DLD1 (cell line): ENCODE results near the gene RBM39.
"Not testable (repeated sequence)": the region's sequence is repeated elsewhere in the genome, so short reads cannot be mapped to it uniquely, and the experiment has no call there.

Source experiments
- in situ Hi-C: cut with HindIII; loops from 2 replicates; pipeline ENCODE4 v1.10.0; 2017; ENCODE audit warnings: low sequenced_read_pairs

RBM39 gene

DNA sequence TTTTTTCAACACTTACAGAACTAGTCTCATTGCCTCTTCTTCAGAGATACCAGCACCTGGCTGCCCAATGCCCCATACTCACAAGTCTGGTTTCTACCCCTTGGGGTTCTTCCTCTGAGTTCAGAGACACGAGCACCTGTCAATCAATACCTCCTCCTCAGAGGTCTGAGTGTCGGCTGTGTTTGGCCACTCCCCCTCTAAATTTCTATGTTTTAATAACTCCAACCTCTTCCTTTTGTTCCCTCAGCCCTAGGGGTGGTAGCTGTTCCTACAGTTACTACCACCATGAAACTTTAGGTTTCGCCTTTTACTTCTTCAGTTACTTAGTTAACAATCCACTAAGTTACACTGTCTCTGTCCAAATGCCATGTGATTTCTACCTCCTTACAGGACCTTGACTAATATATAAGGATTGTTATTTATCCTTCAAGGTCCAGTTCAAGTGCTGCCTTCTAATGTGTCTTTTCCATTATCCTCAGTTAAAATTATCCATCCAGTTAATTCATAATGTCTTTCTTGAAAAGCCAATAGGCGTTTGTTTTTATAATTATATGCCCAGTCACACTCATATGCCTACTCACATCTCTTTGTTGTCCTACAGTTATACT is 15.1 kb upstream of the RBM39 start:
- in situ Hi-C loops: no loop called here

DNA sequence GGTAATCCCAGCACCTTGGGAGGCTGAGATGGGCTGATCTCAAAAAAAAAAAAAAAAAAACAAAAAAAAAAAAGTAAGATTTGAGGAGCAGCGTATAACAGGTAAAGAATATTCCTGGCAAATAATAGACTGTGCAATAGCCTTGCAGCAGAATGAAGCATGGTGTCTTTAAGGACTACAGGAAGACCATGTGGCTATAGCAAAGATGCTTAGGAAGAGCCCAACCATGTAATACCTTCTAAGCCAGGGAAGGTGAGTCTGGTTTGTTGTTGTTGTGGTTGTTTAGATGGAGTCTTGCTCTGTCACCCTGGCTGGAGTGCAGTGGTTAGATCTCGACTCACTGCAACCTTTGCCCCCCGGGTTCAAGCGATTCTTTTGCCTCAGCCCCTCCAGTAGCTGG is 14.3 kb upstream of the RBM39 start:
- in situ Hi-C loops: no loop called here

DNA sequence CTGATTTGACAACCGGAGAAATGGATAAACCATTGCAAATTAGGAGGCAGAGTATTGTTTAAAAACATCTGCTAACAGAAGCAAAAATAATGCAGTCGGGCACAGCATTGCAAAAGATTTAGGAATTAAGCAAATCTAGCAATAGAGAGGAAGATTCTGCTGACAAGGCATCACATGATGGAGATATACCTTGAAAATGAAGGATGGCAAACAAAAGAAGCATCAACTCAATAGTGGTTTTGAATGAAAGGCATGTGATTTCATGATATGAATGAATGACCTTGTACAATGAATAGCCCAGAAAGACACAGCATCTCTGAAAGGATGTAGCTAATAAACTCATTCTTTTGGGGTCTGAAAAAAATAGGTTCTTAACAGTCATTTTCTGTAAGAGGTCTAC is 8.6 kb upstream of the RBM39 start:
- in situ Hi-C loops: no loop called here

DNA sequence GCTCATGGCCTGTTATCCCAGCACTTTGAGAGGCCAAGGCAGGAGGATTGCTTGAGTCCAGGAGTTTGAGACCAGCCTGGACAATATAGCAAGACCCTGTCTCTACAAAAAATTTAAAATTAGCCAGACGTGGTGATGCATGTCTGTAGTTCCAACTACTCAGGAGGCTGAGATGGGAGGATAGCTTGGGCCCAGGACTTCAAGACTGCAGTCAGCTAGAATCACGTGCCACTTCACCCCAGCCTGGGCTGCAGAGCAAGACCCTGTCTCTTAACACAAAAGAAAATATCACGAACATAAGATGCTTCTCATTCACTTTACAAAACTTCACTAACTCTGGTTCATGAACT is 2.4 kb upstream of the RBM39 start:
- in situ Hi-C loops: not testable (repeated sequence)

DNA sequence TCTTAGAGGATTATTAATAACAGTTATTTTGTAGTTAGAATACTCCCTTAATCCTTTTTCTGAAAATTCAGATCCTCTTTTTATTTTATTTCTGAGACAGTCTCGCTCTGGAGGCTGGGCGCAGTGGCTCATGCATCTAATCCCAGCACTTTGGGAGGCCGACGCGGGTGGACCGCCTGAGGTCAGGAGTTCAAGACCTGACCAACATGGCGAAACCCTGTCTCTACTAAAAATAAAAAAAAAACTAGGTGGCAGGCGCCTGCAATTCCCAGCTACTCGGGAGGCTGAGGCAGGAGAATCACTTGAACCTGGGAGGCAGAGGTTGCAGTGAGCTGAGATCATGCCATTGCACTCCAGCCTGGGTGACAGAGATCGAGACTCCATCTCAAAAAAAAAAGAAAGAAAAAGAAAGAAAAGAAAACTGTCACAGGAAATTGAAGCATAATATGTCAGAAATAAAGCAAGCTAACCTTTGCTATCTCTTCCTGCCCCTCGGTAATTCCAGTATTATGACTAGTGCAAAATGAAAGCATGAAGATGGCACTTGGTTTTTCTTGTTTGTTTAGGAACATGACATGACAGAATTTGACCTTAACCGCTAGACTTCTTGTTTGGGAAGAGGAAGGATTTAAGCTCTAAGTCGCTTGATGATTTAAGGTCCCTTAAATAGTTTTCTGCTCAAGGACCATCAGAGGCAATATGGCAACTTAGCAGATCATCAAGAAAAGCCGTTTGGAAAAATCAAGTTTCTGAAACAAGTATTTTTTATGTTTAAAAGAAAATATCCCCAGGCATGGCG is 1.8 kb upstream of the RBM39 start:
- in situ Hi-C loops: no loop called here

DNA sequence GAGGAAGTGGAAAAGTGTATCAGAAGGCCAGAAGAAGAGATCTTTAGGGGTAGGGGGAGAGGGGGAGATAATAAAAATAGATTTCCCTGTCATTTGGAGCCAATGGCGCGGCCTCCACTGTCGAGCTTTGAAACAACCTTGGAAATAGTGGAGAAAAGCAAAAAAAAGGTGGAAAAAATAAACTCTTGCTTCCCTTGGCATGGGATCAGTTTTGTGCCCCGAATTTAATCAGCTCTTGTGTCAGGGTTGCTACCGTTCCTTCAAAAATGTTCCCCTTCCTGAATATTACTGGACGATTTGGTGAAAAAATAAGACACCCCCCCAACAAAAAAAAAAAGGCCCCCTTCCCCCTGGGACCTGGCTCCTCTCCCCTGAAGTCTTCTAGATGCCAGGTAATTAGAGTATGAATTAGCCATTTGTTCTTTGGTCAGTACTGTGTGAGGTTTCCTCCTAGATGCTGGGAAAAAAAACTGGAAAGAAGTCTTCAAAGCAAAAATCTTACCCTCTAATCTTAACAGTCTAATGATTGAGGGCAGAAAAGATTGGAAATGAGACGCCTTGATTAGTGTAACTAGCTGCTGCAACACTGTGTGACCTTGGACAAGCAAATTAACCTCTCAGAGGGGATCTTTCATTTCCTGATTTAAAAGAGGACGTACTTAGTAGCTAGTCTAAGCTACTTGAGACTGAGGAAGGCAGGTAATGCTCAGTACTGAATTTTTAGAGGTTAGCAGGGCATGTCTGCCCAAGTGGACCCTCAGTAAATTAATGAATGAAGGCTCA is 872 bp upstream of the RBM39 start:
- in situ Hi-C loops: no loop called here

DNA sequence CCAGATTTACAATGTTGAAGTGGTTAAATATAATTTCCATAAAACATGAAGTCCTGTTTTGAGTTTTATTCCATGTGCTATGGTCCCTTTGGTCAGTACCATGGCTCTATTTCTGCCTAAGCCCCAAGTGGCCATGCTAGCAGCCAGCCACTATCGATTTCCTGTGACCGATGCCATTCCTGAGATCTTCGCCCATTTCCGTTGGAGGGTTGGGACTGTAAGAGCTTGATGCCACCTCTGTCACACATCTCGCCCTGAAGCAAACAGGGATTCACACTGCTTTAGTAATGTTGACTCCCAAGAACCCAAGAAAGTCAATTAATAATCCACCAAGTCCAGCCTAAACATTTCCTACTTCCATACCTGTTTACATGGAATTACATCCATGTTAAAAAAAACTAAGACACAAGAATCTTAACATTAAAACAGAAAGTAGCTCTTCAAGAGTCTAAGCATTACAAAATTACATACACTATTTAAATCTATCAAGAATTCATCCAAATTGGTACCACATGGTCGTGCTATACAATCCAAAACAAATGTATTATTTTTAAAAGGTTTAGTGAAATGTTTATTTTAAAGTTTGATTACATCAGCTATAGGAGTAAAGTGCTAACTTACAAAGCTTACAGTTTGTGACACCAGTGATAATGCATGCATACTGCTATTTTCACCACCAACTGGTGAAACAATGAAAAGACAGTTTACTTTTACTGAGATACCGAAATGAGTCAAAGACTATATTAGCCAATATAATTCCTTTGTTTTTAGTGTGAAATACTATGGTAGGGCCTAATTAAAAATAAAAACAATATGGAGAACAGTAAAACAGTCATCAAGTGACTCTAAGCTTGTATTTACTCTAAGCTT is 2.5 kb downstream of the RBM39 start:
- in situ Hi-C loops: no loop called here

DNA sequence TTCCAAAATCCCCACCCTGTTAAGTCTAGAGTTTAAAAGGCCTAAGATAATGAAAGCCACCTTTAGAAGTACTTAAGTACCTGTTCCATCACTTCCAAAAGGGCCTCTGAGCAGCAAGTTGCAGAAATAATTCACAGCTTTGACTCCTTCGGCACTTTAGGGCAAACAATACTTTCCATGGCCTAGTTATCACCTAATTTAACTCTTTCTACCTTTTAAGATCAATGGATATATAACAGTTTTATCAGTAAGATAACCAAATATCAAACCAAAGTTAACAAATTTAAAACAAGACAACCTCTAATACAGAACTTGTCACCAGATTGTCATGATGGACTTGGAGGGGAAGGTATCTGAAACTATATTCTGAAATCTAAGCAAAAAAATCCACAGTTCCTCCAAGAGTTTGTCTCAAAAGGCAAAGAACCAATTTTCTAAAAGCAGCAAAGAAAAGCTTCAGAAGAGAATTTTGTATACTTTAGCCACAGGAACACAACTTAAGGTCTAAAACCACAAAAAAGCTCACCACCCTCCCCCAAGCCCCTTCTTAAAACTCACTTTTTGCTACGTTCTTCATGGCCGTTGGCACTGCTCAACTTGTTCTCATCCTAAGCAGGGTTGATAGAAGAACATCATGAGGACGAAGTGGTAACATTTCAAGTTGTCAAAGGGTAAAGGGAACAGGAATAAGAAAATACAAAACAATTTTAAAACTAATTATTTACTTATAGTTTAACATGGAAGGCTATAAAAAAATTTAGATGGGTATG is 3.5 kb downstream of the RBM39 start:
- in situ Hi-C loops: no loop called here

DNA sequence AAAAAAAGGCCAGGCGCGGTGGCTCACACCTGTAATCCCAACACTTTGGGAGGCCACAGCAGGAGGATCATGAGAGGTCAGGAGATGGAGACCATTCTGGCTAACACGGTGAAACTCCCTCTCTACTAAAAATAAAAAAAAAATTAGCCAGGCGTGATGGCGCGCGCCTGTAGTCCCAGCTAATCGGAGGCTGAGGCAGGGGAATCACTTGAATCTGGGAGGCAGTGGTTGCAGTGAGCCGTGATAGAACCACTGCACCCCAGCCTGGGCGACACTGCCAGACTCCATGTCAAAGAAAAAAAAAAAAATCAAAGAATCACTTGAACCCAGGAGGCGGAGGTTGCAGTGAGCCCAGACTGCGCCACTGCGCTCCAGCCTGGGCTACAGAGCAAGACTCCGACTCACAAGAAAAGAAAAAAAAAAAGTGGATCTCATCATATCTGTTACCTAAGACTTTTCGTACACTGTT is 4.2 kb downstream of the RBM39 start:
- in situ Hi-C loops: no loop called here

DNA sequence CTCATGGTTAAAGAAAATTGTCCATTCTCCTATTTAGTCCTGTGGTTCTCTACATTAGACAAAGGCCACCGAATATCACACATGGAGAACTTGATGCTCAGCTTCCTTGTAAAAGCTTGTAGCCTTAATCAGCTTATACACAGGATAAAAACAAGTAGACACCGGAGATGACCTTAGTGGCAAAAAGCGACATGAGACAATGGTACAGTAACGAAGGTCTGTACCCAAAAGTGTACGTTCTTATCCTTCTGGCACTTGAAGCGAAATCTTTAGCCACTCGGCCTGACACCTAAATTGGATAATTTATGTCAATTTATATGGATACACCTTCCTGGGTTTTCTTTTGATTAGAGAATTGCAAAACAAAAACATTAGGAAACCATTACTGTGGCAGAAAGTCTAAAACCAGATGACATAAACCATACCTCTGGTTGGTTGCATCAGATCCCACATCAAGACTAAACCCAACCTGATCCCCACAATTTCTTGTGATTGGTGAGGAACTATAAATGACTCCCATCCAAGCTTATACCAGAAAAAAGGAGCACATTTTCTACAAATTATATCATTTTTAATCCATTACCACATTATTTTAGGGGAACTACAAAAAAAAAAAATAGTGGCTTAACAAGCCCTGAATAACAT is 6.1 kb downstream of the RBM39 start:
- in situ Hi-C loops: no loop called here

DNA sequence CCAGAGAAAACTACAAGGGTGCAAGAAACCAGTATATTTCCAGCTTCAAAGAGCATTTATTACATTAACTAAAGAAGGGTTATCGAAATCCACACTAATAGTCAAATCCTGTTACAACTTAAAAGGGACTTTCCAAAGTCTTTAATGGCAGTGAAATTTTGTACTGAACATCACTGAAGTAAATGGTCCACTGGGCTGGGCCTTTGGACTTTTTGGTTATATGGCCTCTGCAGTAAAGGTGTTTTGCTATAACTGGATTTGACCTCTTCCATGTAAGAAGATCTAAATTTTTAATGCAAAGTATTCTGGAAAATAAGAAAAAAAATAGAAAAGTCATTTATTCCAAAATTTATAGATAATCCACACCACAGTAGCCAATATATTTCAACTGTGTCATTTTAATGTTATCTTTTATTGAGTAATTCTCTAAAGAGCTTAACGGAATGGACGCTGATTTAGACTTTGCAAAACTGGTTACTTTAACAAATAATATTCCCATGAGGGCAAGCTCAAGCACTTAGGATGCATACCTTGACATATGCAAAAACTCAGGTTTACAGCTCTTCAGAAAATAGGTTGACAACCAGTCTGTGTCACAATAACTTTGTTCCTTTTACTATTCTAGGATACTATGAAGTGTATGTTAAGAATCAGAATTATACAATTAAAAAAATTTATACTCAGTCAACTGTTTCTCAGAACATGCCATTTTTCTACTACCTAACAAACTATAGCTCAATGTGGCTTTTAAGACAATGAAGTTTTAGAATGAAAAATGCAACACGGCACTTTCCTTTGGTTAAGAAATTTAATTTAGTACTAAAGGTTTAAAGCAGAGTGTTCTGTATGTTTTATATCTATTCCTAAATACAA is 7.0 kb downstream of the RBM39 start:
- in situ Hi-C loops: no loop called here

DNA sequence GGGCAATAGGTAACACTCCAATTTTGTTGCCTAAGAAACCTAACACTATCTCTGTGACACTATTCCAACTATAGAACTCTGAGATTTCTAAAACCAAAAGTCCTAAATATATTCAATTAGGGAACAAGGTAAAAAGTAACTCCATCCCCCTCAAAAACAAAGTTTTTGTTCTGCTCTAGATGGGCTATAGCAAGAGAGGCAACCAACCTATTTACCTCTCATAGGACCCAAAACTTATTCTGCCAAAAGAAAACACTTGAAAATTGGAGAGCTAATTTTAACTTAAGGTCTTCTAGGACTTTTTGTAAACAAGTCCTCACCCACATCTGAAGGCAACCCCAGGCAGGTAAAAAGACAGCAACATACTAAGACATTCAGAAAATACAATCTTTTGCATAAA is 7.7 kb downstream of the RBM39 start:
- in situ Hi-C loops: no loop called here

DNA sequence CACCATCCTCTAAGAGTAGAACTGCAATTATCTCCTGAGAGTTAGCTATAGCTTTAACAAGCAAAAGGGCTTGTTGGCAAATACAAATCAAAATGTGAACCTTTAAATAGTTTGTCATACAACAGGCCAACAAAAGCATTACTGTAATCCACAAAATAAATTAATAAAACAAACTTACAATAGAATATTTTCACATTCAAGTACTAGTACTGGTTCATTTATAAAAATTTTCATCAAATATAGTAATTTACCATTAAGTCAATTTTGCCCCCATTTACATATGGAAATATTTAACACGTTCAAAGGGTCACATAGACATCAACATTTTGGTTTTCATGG is 9.4 kb downstream of the RBM39 start:
- in situ Hi-C loops: no loop called here

DNA sequence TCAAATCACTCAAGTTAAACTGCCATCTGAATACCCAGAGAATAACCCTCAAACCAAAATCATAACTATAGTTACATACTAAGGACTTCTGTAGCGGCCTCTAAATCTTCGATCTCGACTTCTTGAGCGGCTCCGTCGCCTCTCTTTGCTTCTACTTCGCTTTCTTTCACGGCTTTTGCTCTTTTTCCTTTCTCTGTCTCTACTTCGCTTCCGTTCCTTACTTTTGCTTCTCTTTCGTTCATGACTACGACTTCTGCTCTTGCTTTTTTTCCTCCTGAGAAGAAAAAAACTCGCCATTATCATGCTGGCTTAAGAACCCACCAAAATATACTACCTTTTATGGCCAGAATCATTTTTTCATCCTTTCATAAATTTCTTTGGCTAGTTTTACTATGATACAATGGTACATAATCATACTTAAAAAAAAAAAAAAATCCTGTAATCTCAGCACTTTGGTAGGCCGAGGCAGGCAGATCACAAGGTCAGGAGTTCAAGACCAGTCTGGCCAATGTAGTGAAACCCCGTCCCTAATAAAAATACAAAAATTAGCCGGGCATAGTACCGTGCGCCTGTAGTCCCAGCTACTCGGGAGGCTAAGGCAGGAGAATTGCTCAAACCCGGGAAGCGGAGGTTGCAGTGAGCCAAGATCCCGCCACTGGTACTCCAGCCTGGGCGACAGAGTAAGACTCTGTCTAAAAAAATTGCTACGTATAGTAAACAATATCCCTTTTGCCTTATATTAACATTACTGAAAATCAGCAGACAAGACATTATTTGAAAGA is 10.0 kb downstream of the RBM39 start:
- in situ Hi-C loops: no loop called here

DNA sequence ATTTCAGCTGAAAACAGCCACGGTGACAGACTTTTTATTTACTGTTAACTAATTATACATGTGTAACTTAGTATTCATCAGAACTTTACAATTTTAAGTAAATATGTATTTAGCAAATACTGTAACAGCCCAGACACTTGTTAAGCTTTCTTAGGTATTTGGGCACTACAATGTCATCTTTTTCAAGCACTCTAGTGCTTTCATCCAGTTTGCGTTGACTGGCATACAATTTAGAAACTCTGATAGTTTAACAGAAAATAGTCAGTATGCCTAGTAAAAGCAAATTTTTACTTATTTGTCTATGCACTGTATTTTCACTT is 10.6 kb downstream of the RBM39 start:
- in situ Hi-C loops: no loop called here

DNA sequence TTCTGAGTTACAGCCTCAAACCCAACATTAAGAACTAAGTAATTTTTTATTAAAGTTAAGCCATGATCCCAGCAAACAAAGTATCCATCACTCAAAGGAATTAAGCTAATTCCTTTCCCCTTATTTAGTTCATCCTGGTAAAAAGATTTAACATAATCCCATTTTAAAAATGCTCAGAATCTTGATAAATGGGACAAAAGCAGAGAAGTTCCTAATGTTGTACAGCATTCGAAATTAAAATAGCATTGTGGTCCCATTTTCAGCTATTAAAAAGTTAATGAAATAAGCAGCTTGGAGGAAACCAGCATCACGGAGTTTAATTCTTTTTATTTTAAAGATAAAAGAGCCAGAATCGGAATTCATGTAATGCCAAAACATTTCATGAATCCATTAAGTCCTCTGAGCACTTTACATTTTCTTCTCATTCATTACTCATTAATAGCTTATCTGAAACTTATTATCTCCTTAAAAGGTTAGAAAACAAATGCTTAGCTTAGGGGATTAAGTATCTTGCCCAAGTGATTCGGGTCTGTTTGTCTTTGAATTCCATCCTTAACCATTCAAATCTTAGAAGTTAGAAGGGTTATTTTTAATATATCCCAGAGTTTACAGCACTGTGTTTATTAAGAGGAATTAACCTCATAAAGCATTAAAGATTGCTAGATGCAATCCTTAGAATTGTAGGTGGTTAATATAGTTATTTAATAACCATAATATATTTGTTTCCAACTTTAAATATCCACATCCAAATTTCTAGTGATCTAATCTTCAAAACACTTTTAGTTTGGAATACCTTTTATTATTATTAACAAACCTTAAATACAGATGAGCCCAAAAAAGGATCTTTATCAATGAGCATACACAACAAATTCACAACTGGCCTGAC is 11.2 kb downstream of the RBM39 start:
- in situ Hi-C loops: no loop called here

DNA sequence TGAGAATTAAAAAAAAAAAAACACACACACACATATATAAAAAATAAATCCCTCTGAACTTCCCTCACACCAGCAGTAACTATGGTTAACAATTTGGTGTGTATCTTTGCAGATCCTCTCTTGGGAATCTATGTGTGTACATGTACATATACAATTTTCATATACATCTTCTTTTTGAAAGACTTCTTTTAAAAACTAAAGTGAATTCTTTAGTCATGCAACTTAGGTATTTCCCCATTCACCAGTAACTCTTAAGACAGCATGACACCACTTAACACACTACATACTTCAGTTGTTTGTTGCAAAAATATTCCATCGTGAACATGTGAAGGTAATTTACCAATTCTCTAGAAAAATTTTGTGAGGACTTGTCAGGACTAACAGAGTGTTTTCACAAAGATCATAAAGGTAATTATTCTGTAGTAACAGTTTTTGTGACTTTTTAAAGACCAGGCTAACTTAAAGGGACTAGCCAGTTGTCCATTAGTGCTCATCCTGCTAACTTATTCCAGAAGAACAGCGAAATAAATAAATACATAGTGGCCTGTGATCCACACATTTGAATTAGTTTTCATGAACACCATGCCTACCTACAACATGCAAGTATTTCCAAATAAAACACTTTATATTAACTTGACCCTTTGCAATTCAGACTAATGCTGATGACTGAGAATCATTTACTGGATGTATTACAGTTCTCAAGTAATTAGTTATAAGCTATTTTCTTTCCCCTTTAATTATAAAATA is 12.1 kb downstream of the RBM39 start:
- in situ Hi-C loops: no loop called here
